NCI-H748 treated with DMSO at 0.1 percent for 48 hours (cell line): ENCODE measurements around the gene TMEM263.

Experiments used
- DNase-seq: peaks from one replicate; lab custom pipeline; 2025; lab: John Stamatoyannopoulos, UW

Gene TMEM263

GRCh38 chr12:106950591-106950990, 5.1 kb upstream of the TMEM263 start:
- DNase-seq, result no peak

GRCh38 chr12:106953352-106954250, 2.1 kb upstream of the TMEM263 start:
- no peak for DNase-seq

- peak; percentile 39 for DNase-seq
Measured at GRCh38 chr12:106954462-106955376, 988 bp upstream of the TMEM263 start.

- peak; percentile 63 for DNase-seq
Measured at GRCh38 chr12:106956048-106956578, 406 bp downstream of the TMEM263 start.

GRCh38 chr12:106957583-106957982, 1.9 kb downstream of the TMEM263 start:
- no peak for DNase-seq

- DNase-seq, result no peak
Measured at GRCh38 chr12:106960443-106960842, 4.7 kb downstream of the TMEM263 start.

GRCh38 chr12:106962286-106962685, 6.6 kb downstream of the TMEM263 start:
- no peak for DNase-seq

- DNase-seq, result no peak
Measured at GRCh38 chr12:106964526-106964925, 8.8 kb downstream of the TMEM263 start.

GRCh38 chr12:106971065-106971464, 15.4 kb downstream of the TMEM263 start:
- no peak for DNase-seq

GRCh38 chr12:106973545-106973944, 17.8 kb downstream of the TMEM263 start:
- no peak for DNase-seq

- DNase-seq, result no peak
Measured at GRCh38 chr12:106974511-106974910, 18.8 kb downstream of the TMEM263 start.

GRCh38 chr12:106975098-106975497, 19.4 kb downstream of the TMEM263 start:
- DNase-seq, result no peak

- DNase-seq, result no peak
Measured at GRCh38 chr12:106975993-106976658, 20.4 kb downstream of the TMEM263 start.

- DNase-seq, result no peak
Measured at GRCh38 chr12:106976668-106977067, 21.0 kb downstream of the TMEM263 start.

- DNase-seq, result peak; percentile 32
Measured at GRCh38 chr12:106978035-106978800, 22.5 kb downstream of the TMEM263 start.

GRCh38 chr12:106980944-106981343, 25.2 kb downstream of the TMEM263 start:
- no peak for DNase-seq

GRCh38 chr12:106981788-106982187, 26.1 kb downstream of the TMEM263 start:
- DNase-seq, result no peak

GRCh38 chr12:106982229-106982628, 26.5 kb downstream of the TMEM263 start:
- DNase-seq, result no peak

- DNase-seq, result no peak
Measured at GRCh38 chr12:106984588-106985137, 29.0 kb downstream of the TMEM263 start.

GRCh38 chr12:106985479-106985878, 29.8 kb downstream of the TMEM263 start:
- DNase-seq, result no peak

- DNase-seq, result no peak
Measured at GRCh38 chr12:106986135-106986534, 30.4 kb downstream of the TMEM263 start.
